ENCODE measurements around the gene PRDM16.

The PRDM16 gene

DNA sequence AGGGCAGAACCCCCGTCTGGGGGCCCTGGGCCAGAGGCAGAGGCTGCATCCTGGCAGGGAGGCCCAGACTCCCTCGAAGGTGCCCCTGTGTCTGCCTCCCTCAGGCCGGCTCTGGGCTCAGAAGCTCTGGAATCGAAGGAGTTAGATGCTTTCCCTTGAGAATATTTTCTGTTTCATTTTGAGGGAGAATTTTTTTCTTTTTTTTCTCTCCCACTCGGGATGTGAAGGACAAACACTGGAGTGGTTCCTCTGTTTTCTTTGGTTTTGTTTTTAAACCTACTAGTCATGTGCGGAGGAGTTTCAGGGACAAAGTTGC, 44.7 kb downstream of the PRDM16 start:
- no peaks in the 10 kb centered on the region for H3K9me3 ChIP-seq (ENCODE audit: insufficient read depth, low read depth, low read length)
- no peaks in the 10 kb centered on the region for H3K27me3 ChIP-seq (ENCODE audit: insufficient read depth, low read length)
- H3K4me3 ChIP-seq (ENCODE audit: low read length) = no peak overlapping the region
- 91% methylated on average over 6 of the region's 6 CpGs for WGBS
- H3K4me1 ChIP-seq (ENCODE audit: insufficient read depth, low read length) = no peaks in the 10 kb centered on the region
- no peak overlapping the region for H3K27ac ChIP-seq (ENCODE audit: low read depth, low read length)
- no peaks in the 10 kb centered on the region for H3K36me3 ChIP-seq (ENCODE audit: insufficient read depth, low read length)
- no peak overlapping the region for H3K9ac ChIP-seq (ENCODE audit: low read depth, low read length)

DNA sequence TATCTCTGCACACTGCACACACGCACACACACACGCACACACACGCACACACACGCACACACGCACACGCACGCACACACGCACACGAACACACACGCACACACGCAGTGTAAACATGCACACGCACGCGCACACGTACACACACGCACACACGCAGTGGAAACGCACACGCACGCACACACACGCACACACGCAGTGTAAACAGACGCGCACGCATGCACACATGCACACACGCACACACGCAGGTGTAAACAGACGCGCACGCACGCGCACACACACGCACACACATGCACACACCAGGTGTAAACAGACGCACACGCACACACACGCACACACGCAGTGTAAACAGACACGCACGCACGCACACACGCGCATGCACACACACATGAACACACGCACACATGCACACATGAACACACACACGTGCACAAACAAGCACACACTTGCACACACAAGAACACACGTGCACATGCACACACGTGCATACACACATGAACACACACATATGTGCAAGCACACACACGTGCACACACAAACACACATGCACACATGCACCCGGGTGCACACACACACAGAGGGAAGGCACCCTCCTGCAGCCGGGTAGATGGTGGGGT, 45.2 kb downstream of the PRDM16 start:
- Histone ChIP-seq H3K27me3 (ENCODE audit: insufficient read depth, low read length) (no peaks in the 10 kb centered on the region), H3K36me3 (ENCODE audit: insufficient read depth, low read length) (no peaks in the 10 kb centered on the region), H3K4me1 (ENCODE audit: insufficient read depth, low read length) (no peaks in the 10 kb centered on the region), H3K9me3 (ENCODE audit: insufficient read depth, low read depth, low read length) (no peaks in the 10 kb centered on the region), H3K9ac (ENCODE audit: low read depth, low read length) (no peak overlapping the region), H3K27ac (ENCODE audit: low read depth, low read length) (no peak overlapping the region), H3K4me3 (ENCODE audit: low read length) (no peak overlapping the region)
- WGBS = 90% methylated on average over 49 of the region's 49 CpGs

DNA sequence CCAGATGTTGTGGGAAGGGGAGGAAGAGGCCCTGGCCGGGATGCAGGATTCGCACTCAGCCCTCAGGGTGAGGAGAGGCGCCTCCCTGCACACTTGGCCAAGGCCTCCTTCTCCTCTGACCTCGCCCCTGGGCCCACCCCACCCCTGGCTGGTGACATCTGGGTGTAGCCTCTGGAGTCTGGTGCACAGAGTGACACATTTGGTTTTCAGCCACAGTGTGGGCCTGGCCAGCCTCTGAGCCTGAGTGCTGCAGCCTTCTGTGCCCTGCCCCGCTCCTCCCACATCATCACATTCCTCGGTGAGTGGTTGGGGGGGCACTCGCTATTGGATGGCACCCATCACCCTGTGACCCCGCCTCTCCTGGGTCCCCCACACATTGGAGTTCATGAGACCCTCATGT, 45.8 kb downstream of the PRDM16 start:
- 94% methylated on average over 8 of the region's 8 CpGs for WGBS
- H3K27ac ChIP-seq (ENCODE audit: low read depth, low read length) = no peak overlapping the region
- H3K9ac ChIP-seq (ENCODE audit: low read depth, low read length) = no peak overlapping the region
- no peak overlapping the region for H3K4me3 ChIP-seq (ENCODE audit: low read length)
- H3K36me3 ChIP-seq (ENCODE audit: insufficient read depth, low read length) = no peaks in the 10 kb centered on the region
- H3K27me3 ChIP-seq (ENCODE audit: insufficient read depth, low read length) = no peaks in the 10 kb centered on the region
- H3K9me3 ChIP-seq (ENCODE audit: insufficient read depth, low read depth, low read length) = no peaks in the 10 kb centered on the region
- H3K4me1 ChIP-seq (ENCODE audit: insufficient read depth, low read length) = no peaks in the 10 kb centered on the region

DNA sequence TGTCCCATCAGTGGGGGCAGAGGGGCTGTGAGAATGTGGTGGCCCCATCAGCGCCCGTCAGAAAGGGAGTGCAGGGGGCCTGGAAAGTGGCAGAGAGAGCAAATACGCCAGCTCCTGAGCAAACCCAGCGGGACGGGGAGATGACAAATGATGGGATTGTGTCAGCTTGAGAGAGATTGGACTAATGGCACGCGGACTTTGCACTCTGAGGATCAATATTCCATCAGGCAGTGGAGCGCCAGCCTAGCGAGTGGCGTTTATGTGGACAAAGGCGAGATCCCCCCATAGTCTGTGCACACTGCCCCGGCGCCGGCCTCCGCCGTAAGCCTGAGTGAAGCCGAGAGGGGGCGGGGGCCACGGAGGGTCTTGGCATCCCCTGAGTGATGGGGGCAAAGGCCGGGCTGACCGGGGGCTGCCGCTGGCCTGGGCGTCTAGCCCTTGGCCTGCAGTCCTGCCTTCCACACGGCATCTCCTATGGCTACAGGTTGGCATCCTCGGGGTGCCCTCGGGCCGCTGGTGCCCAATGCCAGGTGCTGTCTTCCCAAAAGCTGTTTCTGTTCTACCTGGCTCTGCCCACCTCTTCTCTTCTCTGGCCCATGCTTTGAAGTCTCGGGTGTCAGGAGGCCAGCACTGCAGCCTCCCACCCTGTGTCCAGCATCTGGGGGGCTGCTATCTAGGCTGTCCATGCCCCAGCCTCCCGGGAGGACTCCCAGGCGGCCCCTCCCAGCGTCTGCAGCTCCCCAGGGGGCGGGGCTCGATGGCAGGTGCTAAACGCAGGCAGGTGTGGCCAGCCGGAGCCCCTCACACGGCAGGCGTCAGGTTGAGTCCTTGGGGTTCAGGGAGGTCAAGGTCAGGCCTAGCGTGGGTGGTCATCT, 46.5 kb downstream of the PRDM16 start:
- H3K27ac ChIP-seq (ENCODE audit: low read depth, low read length) = no peak overlapping the region
- no peaks in the 10 kb centered on the region for H3K9me3 ChIP-seq (ENCODE audit: insufficient read depth, low read depth, low read length)
- no peaks in the 10 kb centered on the region for H3K27me3 ChIP-seq (ENCODE audit: insufficient read depth, low read length)
- H3K9ac ChIP-seq (ENCODE audit: low read depth, low read length) = no peak overlapping the region
- 92% methylated on average over 38 of the region's 38 CpGs for WGBS
- no peaks in the 10 kb centered on the region for H3K36me3 ChIP-seq (ENCODE audit: insufficient read depth, low read length)
- H3K4me3 ChIP-seq (ENCODE audit: low read length) = no peak overlapping the region
- no peaks in the 10 kb centered on the region for H3K4me1 ChIP-seq (ENCODE audit: insufficient read depth, low read length)

DNA sequence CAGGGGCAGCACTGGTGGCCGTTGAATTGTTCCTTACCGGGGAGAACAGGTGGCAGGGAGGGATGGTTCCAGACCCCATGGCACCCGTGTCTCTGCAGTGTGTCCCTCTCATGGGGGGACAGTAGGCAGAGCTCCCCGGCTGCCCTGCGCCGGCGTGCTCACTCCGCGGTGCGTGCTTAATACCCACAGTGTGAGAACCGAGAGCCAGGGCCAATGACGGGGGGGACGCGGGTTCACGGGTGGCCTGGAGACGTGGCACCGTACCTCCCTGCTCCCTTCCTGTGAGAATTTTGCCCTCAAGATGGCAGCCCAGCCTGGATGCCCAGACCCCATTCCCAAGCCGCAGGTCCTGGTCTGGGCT, 47.1 kb downstream of the PRDM16 start:
- Histone ChIP-seq H3K27me3 (ENCODE audit: insufficient read depth, low read length) (no peaks in the 10 kb centered on the region), H3K4me3 (ENCODE audit: low read length) (no peak overlapping the region), H3K9me3 (ENCODE audit: insufficient read depth, low read depth, low read length) (no peaks in the 10 kb centered on the region), H3K9ac (ENCODE audit: low read depth, low read length) (no peak overlapping the region), H3K4me1 (ENCODE audit: insufficient read depth, low read length) (no peaks in the 10 kb centered on the region), H3K36me3 (ENCODE audit: insufficient read depth, low read length) (no peaks in the 10 kb centered on the region), H3K27ac (ENCODE audit: low read depth, low read length) (no peak overlapping the region)
- WGBS = 94% methylated on average over 18 of the region's 18 CpGs

DNA sequence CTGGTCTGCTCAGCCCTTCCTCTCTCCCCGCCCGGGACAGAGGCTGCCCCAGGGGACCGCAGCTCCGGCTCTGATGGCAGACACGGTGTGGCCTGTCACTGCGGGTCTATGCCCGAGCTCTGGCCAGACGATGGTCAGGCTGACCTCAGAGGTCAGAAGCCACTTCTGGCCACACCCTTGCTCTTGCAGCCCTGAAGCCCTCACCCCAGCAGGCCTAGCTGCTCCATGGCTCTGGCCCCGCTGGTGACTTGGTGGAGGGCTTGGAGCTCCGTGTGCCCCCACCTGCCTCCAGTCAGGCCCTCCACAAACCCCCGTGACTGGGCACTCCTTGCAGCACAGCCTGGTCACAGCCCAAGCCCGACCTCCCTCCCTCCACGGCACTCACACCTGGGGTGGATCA, 47.6 kb downstream of the PRDM16 start:
- H3K9me3 ChIP-seq (ENCODE audit: insufficient read depth, low read depth, low read length) = no peaks in the 10 kb centered on the region
- WGBS = 96% methylated on average over 13 of the region's 13 CpGs
- H3K36me3 ChIP-seq (ENCODE audit: insufficient read depth, low read length) = no peaks in the 10 kb centered on the region
- no peaks in the 10 kb centered on the region for H3K4me1 ChIP-seq (ENCODE audit: insufficient read depth, low read length)
- H3K4me3 ChIP-seq (ENCODE audit: low read length) = no peak overlapping the region
- no peak overlapping the region for H3K9ac ChIP-seq (ENCODE audit: low read depth, low read length)
- no peaks in the 10 kb centered on the region for H3K27me3 ChIP-seq (ENCODE audit: insufficient read depth, low read length)
- H3K27ac ChIP-seq (ENCODE audit: low read depth, low read length) = no peak overlapping the region

DNA sequence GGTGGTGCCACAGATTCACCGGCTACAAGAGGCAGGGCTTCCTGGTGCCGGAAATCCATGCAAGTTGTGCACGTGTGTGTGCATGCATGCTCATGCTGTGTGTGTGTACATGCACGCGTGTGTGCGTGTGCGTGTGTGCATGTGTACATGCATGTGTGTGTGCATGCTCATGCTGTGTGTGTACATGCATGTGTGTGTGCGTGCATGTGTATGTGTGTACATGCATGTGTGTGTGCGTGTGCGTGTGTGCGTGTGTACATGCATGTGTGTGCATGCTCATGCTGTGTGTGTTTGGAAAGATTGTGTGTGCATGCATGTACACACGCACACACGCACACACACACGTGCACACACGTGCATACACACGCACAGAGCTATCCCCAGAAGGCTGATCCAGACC, 48.9 kb downstream of the PRDM16 start:
- Histone ChIP-seq H3K36me3 (ENCODE audit: insufficient read depth, low read length) (no peaks in the 10 kb centered on the region), H3K9me3 (ENCODE audit: insufficient read depth, low read depth, low read length) (no peaks in the 10 kb centered on the region), H3K27ac (ENCODE audit: low read depth, low read length) (no peak overlapping the region), H3K4me3 (ENCODE audit: low read length) (no peak overlapping the region), H3K4me1 (ENCODE audit: insufficient read depth, low read length) (no peaks in the 10 kb centered on the region), H3K27me3 (ENCODE audit: insufficient read depth, low read length) (no peaks in the 10 kb centered on the region), H3K9ac (ENCODE audit: low read depth, low read length) (no peak overlapping the region)
- 96% methylated on average over 16 of the region's 16 CpGs for WGBS

DNA sequence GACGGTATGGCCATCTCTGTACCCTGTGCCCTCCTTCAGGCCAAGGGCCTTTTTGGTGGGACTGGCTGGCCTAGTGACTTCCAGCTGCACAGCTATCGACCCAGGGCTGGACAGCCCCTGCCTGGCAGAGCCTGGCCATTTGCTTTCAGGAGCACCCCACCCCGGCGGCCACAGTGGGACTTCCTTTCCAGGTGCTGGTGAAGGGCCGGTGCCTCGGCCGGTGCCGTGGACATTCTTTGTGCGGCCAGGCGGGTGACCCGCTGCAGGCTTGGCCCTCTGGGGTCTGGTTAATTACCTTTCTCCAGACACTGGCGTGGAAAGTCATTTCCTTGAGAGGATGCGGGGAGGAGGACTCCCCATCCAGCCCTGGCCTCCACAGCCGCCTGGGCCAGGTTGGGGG, 50.1 kb downstream of the PRDM16 start:
- Histone ChIP-seq H3K27me3 (ENCODE audit: insufficient read depth, low read length) (no peaks in the 10 kb centered on the region), H3K4me1 (ENCODE audit: insufficient read depth, low read length) (no peaks in the 10 kb centered on the region), H3K27ac (ENCODE audit: low read depth, low read length) (no peak overlapping the region), H3K9me3 (ENCODE audit: insufficient read depth, low read depth, low read length) (no peaks in the 10 kb centered on the region), H3K36me3 (ENCODE audit: insufficient read depth, low read length) (no peaks in the 10 kb centered on the region), H3K4me3 (ENCODE audit: low read length) (no peak overlapping the region), H3K9ac (ENCODE audit: low read depth, low read length) (no peak overlapping the region)
- 94% methylated on average over 14 of the region's 14 CpGs for WGBS

- Histone ChIP-seq H3K4me1 (ENCODE audit: insufficient read depth, low read length) (no peaks in the 10 kb centered on the region), H3K4me3 (ENCODE audit: low read length) (no peak overlapping the region), H3K27ac (ENCODE audit: low read depth, low read length) (no peak overlapping the region), H3K9me3 (ENCODE audit: insufficient read depth, low read depth, low read length) (no peaks in the 10 kb centered on the region), H3K36me3 (ENCODE audit: insufficient read depth, low read length) (no peaks in the 10 kb centered on the region), H3K9ac (ENCODE audit: low read depth, low read length) (no peak overlapping the region), H3K27me3 (ENCODE audit: insufficient read depth, low read length) (no peaks in the 10 kb centered on the region)
- 92% methylated on average over 10 of the region's 10 CpGs for WGBS
These were observed 50.7 kb downstream of the PRDM16 start for GRCh38 chr1:3119725-3120124.

DNA sequence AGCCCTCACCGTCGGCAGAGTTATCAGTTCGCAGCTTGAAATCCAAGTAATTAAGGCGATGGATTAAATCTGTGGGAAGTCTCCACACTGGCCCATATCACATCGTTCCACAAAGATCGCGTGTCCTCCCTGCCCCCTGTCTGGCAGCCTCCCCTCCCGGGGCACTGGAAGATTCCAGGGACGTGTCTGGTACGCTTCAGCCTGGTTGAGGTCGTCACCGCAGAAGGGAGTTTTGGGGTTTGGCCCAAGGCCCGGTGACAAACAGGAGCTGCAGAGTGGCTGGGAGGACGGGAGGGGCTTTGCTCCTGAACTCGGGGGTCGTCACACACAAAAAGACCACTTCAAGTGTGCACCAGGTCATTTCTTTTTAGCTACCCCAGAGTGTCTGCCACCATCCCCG, 51.1 kb downstream of the PRDM16 start:
- Histone ChIP-seq H3K4me1 (ENCODE audit: insufficient read depth, low read length) (no peaks in the 10 kb centered on the region), H3K4me3 (ENCODE audit: low read length) (no peak overlapping the region), H3K9ac (ENCODE audit: low read depth, low read length) (no peak overlapping the region), H3K27me3 (ENCODE audit: insufficient read depth, low read length) (no peaks in the 10 kb centered on the region), H3K36me3 (ENCODE audit: insufficient read depth, low read length) (no peaks in the 10 kb centered on the region), H3K27ac (ENCODE audit: low read depth, low read length) (no peak overlapping the region), H3K9me3 (ENCODE audit: insufficient read depth, low read depth, low read length) (no peaks in the 10 kb centered on the region)
- 91% methylated on average over 17 of the region's 17 CpGs for WGBS

GRCh38 chr1:3120994-3121393, 52.0 kb downstream of the PRDM16 start:
- Histone ChIP-seq H3K27ac (ENCODE audit: low read depth, low read length) (no peak overlapping the region), H3K27me3 (ENCODE audit: insufficient read depth, low read length) (no peaks in the 10 kb centered on the region), H3K36me3 (ENCODE audit: insufficient read depth, low read length) (no peaks in the 10 kb centered on the region), H3K9me3 (ENCODE audit: insufficient read depth, low read depth, low read length) (no peaks in the 10 kb centered on the region), H3K9ac (ENCODE audit: low read depth, low read length) (no peak overlapping the region), H3K4me1 (ENCODE audit: insufficient read depth, low read length) (no peaks in the 10 kb centered on the region), H3K4me3 (ENCODE audit: low read length) (no peak overlapping the region)
- WGBS = 85% methylated on average over 14 of the region's 14 CpGs

Measured in HUES64 (cell line).